CD4-positive, alpha-beta T cell treated with Interleukin-4 for 1 hour (primary cell): ENCODE measurements around the gene TMEM134.
"Not testable (repeated sequence)": the region's sequence is repeated elsewhere in the genome, so short reads cannot be mapped to it uniquely, and the experiment has no call there.

Source experiments
- DNase-seq, 2 donors: peaks; one replicate each; pipeline ENCODE4 v3.0.0-alpha.2; 2020 to 2022

TMEM134 gene, protein sequence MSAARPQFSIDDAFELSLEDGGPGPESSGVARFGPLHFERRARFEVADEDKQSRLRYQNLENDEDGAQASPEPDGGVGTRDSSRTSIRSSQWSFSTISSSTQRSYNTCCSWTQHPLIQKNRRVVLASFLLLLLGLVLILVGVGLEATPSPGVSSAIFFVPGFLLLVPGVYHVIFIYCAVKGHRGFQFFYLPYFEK

DNA sequence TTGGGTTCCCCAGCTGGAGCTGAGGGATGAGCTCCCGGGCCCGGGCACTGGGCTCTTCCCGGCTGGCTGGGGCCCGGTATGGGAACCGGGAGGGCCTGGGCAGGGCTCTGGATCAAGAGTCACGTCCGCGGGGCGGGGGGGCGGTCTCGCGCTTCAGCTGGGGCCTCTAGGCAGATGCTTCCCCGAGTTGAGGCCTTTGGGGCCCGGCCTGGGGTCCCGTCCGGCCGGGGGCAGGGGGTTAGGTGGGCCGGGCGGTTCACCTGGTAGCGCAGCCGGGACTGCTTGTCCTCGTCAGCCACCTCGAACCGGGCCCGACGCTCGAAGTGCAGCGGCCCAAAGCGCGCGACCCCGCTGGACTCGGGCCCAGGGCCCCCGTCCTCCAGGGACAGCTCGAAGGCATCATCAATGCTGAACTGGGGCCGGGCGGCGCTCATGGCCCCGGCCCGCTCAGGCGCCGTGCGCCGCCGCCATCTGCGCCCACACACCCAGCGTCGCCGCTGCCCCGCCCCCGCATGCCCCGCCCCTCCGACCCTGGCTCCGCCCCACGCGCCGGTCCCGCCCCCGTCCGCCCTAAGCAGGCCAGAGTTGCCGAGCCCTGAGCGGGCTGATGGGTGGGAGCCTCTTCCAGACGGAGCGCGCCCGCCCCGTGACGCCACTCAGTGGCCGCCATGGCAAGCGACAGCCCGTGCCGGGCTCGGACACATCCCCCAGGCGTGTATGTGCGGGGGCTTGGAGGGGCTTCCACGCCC is at the start of gene TMEM134:
TSS of gene TMEM134 (minus strand) at position 493 of the 749 bp plus-strand sequence. CDS start at position 434, 59 bp downstream.
- peak; percentile 94 for DNase-seq

DNA sequence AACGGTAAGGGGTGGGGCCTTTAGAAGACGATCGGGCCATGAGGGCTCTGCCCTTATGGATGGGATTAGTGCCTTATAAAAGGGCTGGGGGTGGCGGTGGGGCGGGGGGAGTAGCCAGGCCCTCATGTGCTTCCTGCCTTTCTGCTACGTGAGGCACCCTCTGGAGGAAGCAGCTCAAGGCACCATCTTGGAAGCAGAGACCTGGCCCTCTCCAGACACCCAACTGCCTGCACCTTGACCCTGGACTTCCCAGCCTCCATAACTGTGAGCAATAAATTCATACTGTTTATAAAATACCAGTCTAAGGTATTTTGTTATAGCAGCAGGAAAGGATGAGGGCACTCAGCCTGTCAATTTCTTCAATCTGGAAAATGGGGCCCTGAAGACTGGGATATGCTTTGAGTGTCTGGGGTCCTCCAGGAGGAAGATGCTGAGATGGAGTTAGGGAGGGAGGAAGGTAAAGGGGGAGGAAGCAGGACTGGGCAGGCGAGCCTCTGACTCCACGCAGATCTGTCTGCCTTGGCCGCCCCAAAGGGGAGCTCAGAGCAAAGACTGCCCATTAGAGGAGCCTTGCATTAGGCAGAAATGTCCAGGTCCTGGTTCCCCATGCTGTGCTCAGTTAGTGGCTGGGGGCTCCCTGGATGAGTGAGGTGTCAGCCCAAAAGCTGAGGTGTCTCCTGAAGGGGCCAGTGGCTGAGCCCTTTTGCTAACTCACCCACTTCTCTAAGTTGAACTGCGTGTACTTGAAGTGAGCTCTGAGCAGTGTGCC is 48.9 kb upstream of the TMEM134 start:
- no peak for DNase-seq

DNA sequence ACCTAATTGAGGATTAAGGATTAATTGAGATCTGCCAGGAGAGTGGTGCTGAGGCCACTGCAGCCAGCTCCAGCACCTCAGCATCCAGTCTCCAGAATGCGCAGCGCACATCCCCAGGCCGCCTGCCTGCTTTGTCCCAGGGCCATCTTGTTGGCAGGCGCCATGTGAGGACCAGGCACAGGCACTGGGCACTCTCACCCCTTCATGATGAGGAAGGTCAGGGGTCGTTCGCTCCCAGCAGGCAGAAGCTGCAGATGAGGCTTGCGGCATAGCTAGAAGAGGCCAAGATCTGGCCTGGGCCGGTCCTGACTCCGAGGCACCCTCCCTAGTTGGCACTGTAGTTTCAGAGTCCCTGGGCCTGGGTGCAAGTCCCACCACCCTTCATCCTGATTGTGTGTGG is 47.8 kb upstream of the TMEM134 start:
- no peak for DNase-seq

DNA sequence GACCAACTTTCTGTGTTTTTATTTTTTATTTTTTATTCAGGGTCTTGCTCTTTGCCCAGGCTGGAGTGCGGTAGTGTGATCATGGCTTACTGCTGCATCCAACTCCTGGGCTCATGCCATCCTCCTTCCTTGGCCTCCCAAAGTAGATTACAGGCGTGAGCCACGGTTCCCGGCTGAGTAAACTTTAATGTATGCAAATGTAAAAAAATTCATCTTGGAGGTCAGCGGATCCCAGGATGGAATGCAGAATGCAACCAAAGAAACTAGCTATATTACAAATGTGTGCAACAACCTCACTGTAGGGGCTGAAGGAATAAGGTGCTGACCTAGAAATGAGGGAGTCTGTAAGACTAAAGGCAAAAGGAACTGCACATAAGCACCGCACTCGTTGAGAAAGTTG is 45.1 kb upstream of the TMEM134 start:
- no peak for DNase-seq

DNA sequence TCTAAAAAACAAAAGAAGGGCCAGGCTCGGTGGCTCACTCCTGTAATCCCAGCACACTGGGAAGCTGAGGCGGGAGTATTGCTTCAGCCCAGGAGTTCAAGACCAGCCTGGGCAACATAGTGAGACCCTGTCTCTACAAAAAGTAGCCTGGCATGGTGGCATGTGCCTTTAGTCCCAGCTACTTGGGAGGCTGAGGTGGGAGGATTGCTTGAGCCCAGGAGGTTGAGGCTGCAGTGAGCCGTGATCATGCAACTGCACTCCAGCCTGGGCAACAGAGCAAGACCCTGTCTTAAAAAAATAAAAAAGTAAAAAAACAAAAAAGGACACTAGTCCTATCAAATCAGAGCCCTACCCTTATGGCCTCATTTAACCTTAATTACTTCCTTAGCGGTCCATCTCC is 42.5 kb upstream of the TMEM134 start:
- DNase-seq: not testable (repeated sequence)

DNA sequence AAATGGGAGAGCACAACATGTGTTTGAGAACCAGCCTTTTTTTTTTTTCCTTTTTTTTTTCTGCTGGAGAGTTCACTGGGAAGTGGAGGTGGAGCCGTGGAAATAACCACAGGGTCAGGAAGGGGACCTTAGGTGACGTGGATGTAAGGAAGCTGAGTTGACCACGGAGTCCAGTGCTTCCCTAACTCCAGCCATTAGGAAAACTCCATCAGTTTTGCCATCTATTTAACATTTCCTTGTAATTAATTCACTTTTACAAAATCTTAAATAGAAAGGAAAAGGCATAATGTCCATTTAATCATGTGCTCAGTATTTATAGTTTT is 40.9 kb upstream of the TMEM134 start:
- DNase-seq: no peak

DNA sequence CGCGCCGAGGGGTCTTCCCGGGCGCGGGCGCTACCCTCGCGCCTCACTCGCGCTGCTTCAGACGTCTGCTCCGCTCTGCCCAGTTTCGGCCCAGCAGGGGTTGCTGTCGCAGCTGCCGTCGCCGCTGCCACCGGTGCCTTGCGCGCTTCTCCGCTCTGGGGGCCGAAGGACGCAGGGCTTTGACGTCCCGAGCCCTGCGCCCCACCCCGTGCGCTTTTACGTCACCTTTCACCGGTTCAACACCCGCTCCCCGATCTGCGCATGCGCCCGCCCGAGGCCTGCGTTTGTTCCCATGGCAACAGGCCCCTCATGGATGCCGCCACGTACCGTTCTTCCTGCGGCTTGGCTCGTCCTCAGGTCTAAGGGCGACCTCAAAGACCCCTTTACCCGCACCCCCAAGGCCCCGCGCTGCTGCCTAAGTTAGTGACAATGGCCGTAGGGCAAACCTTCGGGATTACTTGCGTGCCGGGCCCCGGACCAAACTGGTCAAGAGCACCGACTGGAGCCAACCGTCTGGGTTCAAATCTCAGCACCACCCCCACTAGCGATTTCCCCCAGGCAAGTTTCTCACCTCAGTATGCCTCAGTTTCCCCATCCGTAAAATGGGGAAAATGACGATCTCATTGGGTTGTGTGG is 39.6 kb upstream of the TMEM134 start:
- DNase-seq: peak; percentile 98

DNA sequence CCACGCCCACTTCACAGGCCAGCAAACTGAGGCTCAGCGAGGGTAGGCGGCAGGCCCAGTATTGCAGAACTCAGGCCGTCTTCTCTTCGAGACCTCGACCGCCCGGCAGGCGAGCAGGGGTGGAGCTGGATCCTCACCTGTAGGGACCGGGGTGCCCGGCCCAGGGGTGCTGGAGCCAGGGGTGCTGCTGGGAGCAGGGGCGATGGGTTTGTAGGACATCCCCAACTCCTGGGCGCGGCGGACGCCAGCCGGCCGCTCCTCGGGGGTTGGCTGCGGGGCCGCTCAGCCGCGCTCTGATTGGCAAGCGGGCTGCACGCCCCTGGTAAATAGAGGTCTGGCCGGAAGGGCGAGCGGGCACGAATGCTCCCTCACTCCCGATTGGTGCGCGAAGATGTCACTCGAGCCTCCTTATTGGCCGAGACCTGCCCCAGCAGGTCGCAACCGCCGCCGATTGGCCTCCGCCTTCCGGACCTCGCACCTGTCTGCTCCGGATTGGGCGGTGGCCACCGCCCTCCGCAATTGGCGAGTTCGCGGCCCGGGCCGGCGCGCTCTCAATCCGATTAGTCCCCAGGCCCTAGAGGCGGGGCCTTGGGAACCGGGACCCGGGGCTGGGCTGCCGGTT is 38.9 kb upstream of the TMEM134 start, which contains the start of gene CDK2AP2:
TSS of gene CDK2AP2 (minus strand) at position 299 of the 622 bp plus-strand sequence. CDS start at position 219, 80 bp downstream.
- DNase-seq: peak; percentile 98 to 99

DNA sequence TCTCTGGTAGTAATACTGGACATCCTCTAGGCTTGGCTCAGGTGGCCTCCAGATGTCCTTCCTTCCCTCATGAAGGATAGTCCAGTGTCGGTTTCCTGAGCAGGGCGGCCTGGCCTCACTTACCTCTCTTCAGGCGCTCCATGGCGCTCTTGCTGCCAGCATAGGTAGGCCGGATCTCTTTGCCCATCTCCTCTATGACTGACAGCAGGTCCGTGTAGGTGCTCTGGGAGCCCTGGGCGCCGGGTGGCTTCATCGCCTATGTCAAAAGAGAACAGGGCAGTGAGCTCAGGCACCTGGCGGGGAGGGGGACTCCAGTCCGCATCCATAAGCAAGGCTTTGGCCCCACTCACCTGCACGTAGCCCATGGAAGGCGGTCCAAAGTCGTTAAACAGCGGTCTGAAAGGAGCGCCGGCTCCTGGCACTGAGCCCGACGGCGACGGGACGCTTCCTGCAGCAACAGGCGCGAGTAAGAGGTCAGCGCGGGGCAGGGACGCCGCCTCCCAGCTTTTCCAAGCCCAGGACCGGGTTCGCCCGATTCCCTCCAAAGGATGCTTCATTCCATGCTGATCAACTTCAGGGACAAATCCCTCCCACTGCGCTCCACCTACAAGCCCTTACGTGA is 38.3 kb upstream of the TMEM134 start:
- DNase-seq: no peak

DNA sequence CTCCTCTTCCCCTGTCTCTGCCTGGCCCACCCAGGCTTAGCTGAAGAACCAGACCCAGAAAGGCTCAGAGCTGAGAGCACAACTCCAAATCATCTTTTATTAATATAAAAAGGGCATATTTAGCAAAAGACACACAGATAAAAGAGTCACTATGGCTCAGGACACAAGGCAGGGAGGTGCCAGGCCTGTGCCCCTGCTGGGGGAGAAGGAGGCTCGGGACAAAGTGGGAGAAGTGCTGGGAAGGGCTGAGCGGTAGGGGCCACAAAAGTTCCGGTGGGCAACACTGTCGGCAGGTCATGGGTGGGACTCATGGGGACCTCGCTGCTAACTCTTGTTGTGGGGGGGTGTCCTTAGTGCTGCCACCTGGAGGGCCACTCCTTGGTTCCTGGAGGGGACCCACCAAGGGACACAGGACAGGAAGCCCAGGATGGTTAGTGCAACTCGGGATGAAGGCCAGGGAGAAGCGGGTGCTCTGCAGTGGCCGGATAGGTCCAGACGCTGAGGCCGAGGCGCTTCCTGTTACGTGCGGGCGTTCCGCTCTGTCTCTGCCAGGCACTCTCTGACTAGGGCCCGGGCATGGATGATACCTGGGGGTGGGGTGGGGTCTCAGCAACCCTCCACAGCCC is 37.5 kb upstream of the TMEM134 start:
- DNase-seq: no peak

DNA sequence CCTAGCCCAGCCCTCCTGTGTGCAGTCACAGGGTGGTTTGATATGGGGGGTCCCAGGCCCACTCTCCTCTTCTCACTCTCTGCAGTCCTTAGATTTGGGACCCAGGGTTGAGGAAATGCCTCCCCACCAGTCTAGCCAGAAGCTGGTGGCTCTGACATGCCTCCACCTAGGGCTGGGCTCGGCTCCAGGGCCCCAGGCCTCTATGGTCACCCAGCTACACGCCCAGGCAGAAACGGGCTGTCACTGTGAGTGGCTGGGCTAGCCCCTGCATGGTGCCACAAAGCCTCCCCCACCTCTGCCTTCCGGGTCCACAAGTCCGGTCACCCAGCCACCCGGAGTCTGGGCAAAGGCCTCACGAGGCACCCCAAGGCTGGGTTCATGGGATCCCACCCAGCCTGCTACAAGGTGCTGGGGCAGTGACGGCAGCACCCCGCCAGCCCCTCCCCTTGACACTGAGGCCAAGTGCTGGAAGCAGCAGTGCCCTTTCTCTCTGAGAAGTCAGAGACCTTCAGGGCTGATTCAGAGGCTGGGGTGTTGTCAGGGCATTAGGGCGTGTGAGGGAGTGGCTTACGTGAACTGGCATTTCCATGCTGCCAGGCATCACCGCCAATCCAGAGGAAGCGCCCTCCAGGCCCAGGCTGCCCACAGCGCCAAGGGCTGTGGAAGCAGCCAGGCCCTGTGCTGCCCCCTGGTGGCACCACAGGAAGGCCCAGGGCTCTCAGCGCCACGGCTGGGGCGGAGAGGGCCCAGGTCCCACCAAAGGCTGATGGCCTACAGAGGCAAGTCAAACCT is 36.8 kb upstream of the TMEM134 start:
- DNase-seq: peak; percentile 92

DNA sequence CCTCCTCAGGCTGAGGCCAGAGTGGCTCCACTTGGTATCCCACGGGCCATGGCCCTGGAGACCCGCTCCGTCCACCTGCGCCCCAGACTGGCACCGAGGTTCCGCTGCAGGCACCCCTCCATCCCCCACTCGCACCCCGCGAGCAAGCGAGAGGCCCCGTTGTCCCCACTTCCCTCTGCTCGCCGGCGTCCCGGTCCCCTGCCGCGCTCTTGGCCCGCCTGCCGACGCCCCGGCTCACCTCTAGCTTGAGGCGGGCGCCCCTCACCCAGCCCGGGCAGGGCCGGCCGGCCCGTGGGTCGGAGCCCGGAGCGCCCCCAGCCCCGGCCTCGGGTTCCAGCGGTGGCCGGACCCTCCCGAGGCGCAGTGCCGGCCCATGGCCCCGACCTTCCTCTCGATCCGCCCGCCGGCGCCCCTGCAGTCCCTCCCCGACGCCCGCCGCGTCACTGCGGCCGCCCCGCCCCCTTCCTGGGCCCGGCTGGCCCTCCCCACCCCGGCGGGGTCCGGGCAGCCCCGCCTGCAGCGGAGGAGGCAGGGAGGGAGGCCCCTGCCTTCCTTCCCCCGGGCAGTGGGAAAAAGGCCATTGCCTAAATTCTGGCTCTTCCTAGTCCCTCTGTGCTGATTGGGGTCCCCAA is 36.0 kb upstream of the TMEM134 start, which contains the start of gene PITPNM1:
TSS of gene PITPNM1 (minus strand) at position 414 of the 632 bp plus-strand sequence. CDS start 1,183 bp downstream, outside the sequence.
- peak; percentile 73 to 76 for DNase-seq

DNA sequence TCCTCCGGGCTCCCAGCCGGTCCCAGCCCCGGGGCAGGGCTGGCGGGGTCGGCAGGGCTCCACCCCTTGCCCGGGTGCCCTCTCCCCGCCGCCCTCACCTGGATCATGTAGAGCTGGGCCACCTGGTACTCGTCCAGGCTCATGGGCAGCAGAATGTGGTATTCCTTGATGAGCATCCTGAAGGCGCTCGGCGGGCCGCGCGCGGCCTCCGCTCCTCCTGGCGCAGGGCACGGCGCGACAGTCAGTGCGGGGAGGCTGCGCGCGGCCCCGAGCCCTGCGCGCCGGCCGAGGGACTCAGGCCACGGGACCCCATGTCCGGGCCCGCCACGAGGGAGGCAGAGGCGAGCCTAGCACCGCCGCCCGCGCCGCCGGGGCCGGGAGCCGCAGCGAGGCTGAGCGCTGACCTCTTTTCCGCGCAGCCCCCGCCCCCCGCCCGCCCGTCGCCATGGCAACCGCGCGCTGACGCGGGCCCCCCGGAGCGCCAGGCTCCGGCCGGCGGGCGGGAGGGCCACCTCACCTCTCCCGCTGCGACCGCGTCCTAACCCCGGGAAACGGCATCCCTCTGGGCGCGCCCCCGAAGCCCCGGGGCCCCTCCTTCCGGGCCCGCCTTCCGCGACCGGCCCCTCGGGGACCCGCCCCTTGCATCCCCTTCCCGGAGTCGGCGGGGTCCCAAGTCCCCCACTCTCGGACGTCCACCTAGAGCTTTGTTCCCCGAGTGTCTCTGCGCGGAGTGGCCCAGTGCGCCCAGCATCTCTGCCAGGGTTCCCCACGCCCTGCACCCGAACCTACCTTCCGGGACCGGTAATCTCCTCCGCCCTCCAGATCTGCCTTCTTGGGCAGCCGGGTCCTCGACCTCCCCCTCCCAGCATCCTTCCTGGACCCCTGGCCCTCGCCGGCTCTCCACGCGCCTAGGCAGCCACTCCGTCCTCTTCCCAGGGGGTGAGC is 35.2 kb upstream of the TMEM134 start:
- peak in 1 of 2 donors; percentile 44 for DNase-seq

DNA sequence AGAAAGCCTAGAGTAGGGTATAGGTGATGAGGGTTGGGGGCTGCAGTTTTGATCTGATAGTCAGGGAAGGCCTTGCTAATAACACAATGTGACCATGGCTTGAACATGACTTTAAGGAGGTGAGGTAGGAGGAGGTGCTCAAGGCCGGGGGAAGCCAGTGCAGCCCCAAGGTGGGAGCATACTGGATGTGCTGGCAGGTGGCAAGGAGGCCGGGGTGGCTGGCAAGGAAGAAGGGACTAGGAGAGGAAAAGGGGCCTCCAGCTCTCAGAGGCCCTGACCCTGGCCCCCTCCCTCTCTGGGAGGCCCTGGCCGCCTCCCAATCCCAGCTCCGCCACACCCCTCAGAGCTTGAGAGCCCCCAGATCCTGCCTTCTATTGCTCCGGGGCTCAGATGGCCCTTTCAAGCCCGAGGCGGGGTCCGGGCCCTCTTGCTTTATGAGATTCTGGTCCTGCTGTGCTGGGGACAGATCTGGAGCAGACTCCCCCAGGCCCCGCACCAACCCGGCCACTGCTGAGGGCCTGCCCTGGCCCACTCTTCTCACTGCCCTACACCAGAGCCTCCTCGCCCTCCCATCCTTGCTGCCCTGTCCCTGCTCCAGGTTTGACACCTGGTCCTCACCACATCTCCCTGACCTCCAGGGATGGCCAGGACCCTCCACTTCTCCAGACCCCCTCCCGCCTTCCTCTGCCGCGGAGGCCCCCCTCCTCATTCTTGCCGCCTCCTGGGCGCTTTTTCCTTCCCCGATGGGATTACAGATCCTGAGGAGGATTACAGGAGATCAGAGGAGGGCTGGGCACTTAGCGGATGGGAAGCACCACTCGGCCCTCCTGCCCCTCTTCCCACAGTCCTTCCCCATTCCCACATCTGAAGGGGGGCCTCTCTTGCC is 34.3 kb upstream of the TMEM134 start:
- no peak for DNase-seq

DNA sequence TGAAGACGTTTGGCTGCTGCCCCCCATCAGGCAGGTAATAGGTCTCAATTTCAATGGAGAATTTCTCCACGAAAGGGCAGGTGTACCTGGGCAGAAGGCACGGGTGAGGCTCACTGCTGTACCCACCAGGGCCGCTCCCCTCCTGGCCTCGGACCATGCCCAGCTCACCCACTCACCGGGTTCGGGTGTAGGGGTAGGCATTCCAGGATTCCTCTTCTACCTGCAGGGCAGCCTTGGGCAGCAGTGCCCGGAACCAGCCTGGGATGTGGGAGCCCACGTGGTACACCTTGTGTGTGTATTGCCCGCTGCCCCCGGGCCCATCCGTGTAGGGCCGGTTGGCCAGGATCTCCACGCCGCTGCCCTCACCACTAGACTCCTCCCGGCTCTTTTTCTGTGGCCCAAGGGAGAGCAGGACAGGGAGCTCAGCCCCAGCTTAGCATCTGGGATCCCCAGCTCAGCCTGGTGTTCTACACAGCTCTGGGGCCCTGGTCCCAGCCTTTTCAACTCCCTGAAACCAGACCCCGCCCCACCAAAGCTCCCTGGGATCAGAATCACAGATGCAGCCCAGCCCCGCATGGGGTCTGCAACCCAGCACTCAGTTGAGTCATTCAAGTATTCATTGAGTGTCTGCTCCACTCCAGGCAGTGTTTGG is 33.4 kb upstream of the TMEM134 start:
- DNase-seq: no peak

DNA sequence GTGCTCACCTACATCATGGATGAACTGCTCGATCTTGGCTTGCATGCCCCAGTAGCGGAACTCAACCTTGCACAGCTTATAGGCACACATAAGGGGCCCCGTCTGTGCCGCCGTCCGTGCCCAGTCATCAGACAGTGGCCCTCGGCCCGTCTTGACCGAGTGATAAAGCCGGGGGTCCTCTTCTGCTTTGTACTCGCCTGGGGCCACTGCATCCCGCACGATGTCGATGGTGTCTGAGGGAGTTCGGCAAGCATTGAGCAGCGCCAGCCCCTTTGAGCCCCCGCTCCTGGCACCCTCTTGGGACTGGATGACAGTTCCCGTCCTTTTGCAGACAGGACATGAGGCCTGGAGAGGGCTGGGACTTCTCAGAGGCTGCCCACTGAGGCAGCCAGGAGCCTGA is 32.8 kb upstream of the TMEM134 start:
- DNase-seq: no peak
